KMS-11 (cell line): ENCODE results near the gene RANBP3L.

Experiments
- H2AFZ ChIP-seq: fragments of 200-600 bp; sonication (generic); 2 replicates; pipeline ENCODE4 v1.6.1; 2016; ENCODE audit warnings: antibody characterized with exemption, mixed run types, low read depth
- H3K27ac ChIP-seq: fragments of 200-600 bp; sonication (generic); 2 replicates; pipeline ENCODE4 v1.6.1; 2016; ENCODE audit warnings: mild to moderate bottlenecking, mixed run types
- H3K27me3 ChIP-seq: fragments of 200-600 bp; sonication (generic); 2 replicates; pipeline ENCODE4 v1.6.1; 2017; ENCODE audit warnings: mild to moderate bottlenecking, low read depth, mixed run types, moderate library complexity; ENCODE audit not compliant: insufficient read depth
- H3K36me3 ChIP-seq: fragments of 200-600 bp; sonication (generic); 2 replicates; pipeline ENCODE4 v1.6.1; 2017; ENCODE audit warnings: mild to moderate bottlenecking, mixed run types; ENCODE audit not compliant: insufficient read depth
- H3K4me1 ChIP-seq: fragments of 200-600 bp; sonication (generic); 2 replicates; pipeline ENCODE4 v1.6.1; 2016; ENCODE audit warnings: mild to moderate bottlenecking, low read depth, mixed run types; ENCODE audit not compliant: poor library complexity, severe bottlenecking
- H3K4me2 ChIP-seq: fragments of 200-600 bp; sonication (generic); 2 replicates; pipeline ENCODE4 v1.7.0; 2016; ENCODE audit warnings: mild to moderate bottlenecking, mixed run types
- H3K4me3 ChIP-seq: fragments of 200-600 bp; sonication (generic); IDR thresholded peaks from 2 replicates; pipeline ENCODE4 v1.6.1; 2017; ENCODE audit warnings: low read depth, low read length, mixed read lengths; ENCODE audit not compliant: insufficient read depth
- H3K79me2 ChIP-seq: fragments of 200-600 bp; sonication (generic); 2 replicates; pipeline ENCODE4 v1.6.1; 2016; ENCODE audit warnings: low read depth, mixed run types; ENCODE audit not compliant: insufficient read depth
- H3K9ac ChIP-seq: fragments of 200-600 bp; sonication (generic); 2 replicates; pipeline ENCODE4 v1.6.1; 2016; ENCODE audit warnings: mild to moderate bottlenecking, mixed run types
- H4K20me1 ChIP-seq: fragments of 200-600 bp; sonication (generic); 2 replicates; pipeline ENCODE4 v1.6.1; 2016; ENCODE audit warnings: mild to moderate bottlenecking, mixed run types; ENCODE audit not compliant: insufficient read depth
- CTCF ChIP-seq: fragments of 200-600 bp; sonication (generic); conservative IDR thresholded peaks from 2 replicates; pipeline ENCODE4 v1.6.1; 2017; ENCODE audit warnings: low read depth, mild to moderate bottlenecking, antibody characterized with exemption, low read length, moderate library complexity, mixed read lengths

The RANBP3L gene

GRCh38 chr5:36270876-36271575 is 30.7 kb downstream of the RANBP3L start:
- Histone ChIP-seq H3K9ac (no peak overlapping the region), H3K4me1 (no peaks in the 10 kb centered on the region), H3K4me2 (no peak overlapping the region), H4K20me1 (no peaks in the 10 kb centered on the region), H3K27me3 (no peaks in the 10 kb centered on the region), H3K27ac (no peak overlapping the region), H3K79me2 (no peaks in the 10 kb centered on the region), H2AFZ (no peak overlapping the region), H3K4me3 (no peak overlapping the region), H3K36me3 (no peaks in the 10 kb centered on the region)
- no peak for TF ChIP-seq CTCF

GRCh38 chr5:36270175-36270574 is 31.5 kb downstream of the RANBP3L start:
- TF ChIP-seq CTCF = no peak
- Histone ChIP-seq H3K27ac (no peak overlapping the region), H3K4me2 (no peak overlapping the region), H3K79me2 (no peaks in the 10 kb centered on the region), H3K36me3 (no peaks in the 10 kb centered on the region), H3K9ac (no peak overlapping the region), H3K4me1 (no peaks in the 10 kb centered on the region), H3K4me3 (no peak overlapping the region), H3K27me3 (no peaks in the 10 kb centered on the region), H4K20me1 (no peaks in the 10 kb centered on the region), H2AFZ (no peak overlapping the region)

- no peak overlapping the region for H3K9ac ChIP-seq
- no peaks in the 10 kb centered on the region for H4K20me1 ChIP-seq
- H3K4me3 ChIP-seq = no peak overlapping the region
- H3K4me1 ChIP-seq = no peaks in the 10 kb centered on the region
- no peak overlapping the region for H3K4me2 ChIP-seq
- H3K36me3 ChIP-seq = no peaks in the 10 kb centered on the region
- no peaks in the 10 kb centered on the region for H3K27me3 ChIP-seq
- no peak overlapping the region for H3K27ac ChIP-seq
- TF ChIP-seq CTCF = no peak
- H3K79me2 ChIP-seq = no peaks in the 10 kb centered on the region
- H2AFZ ChIP-seq = no peak overlapping the region
Observed at GRCh38 chr5:36269478-36269877, 32.2 kb downstream of the RANBP3L start.

GRCh38 chr5:36267905-36268304 is 33.8 kb downstream of the RANBP3L start:
- no peaks in the 10 kb centered on the region for H3K36me3 ChIP-seq
- no peak overlapping the region for H3K9ac ChIP-seq
- H3K4me1 ChIP-seq = no peaks in the 10 kb centered on the region
- no peak overlapping the region for H2AFZ ChIP-seq
- no peak for TF ChIP-seq CTCF
- no peak overlapping the region for H3K4me2 ChIP-seq
- H4K20me1 ChIP-seq = no peaks in the 10 kb centered on the region
- H3K79me2 ChIP-seq = no peaks in the 10 kb centered on the region
- no peaks in the 10 kb centered on the region for H3K27me3 ChIP-seq
- H3K4me3 ChIP-seq = no peak overlapping the region
- no peak overlapping the region for H3K27ac ChIP-seq
